Neuronal stem cell (in vitro differentiated cells): ENCODE measurements around the gene AMIGO3.
A peak's percentile ranks its signal among the peaks of the same experiment; 100 is the strongest.

ENCODE experiments used
- DNase-seq: peaks from one replicate; pipeline ENCODE4 v3.0.0-alpha.2; 2013; ENCODE audit warnings: low spot score
- H2AFZ ChIP-seq: one replicate; pipeline ENCODE4 v1.6.1; 2013; ENCODE audit warnings: mild to moderate bottlenecking, low read length, inconsistent platforms
- H2AK5ac ChIP-seq: 2 replicates; pipeline ENCODE4 v1.6.1; 2013; ENCODE audit warnings: low read depth, mild to moderate bottlenecking, inconsistent platforms, low read length, moderate library complexity, mixed read lengths
- H2BK120ac ChIP-seq: 2 replicates; pipeline ENCODE4 v1.6.1; 2013; ENCODE audit warnings: low read depth, mild to moderate bottlenecking, inconsistent platforms, low read length, moderate library complexity, mixed read lengths
- H2BK12ac ChIP-seq: one replicate; pipeline ENCODE4 v1.6.1; 2013; ENCODE audit warnings: low read length, inconsistent platforms
- H2BK15ac ChIP-seq: 2 replicates; pipeline ENCODE4 v1.6.1; 2013; ENCODE audit warnings: mild to moderate bottlenecking, low read length, inconsistent platforms, mixed read lengths
- H2BK5ac ChIP-seq: one replicate; pipeline ENCODE4 v1.6.1; 2013; ENCODE audit warnings: inconsistent platforms, mild to moderate bottlenecking, low read length, moderate library complexity
- H3K14ac ChIP-seq: one replicate; pipeline ENCODE4 v1.6.1; 2013; ENCODE audit warnings: low read length, inconsistent platforms
- H3K18ac ChIP-seq: 2 replicates; pipeline ENCODE4 v1.6.1; 2013; ENCODE audit warnings: low read length, inconsistent platforms
- H3K23ac ChIP-seq: 2 replicates; pipeline ENCODE4 v1.6.1; 2013; ENCODE audit warnings: low read depth, mild to moderate bottlenecking, mixed read lengths, low read length, inconsistent platforms; ENCODE audit not compliant: poor library complexity
- H3K27ac ChIP-seq: replicated peaks from 3 replicates; pipeline ENCODE4 v1.5.1; 2013; ENCODE audit warnings: low read length, inconsistent platforms
- H3K27me3 ChIP-seq, 3 experiments: 2 replicates each; pipeline ENCODE4 v1.6.1; 2013; ENCODE audit warnings: low read length in 3 of 3, mild to moderate bottlenecking in 2 of 3, inconsistent platforms in 1 of 3, low read depth in 1 of 3, mixed read lengths in 1 of 3, moderate library complexity in 1 of 3; ENCODE audit not compliant: control insufficient read depth in 3 of 3, insufficient read depth in 3 of 3
- H3K36me3 ChIP-seq, 2 donors: replicated peaks in 1 of 2; 2 replicates each; pipeline ENCODE4 v1.6.1; 2013; ENCODE audit warnings: low read length in 2 of 2; ENCODE audit not compliant: control insufficient read depth in 2 of 2, insufficient read depth in 2 of 2
- H3K4ac ChIP-seq: 2 replicates; pipeline ENCODE4 v1.6.1; 2013; ENCODE audit warnings: inconsistent platforms, mild to moderate bottlenecking, low read length, moderate library complexity
- H3K4me1 ChIP-seq, 2 donors: 1 replicate in 1 of 2; 2 replicates in 1 of 2; pipeline ENCODE4 v1.6.1; 2013; ENCODE audit warnings: low read length in 2 of 2, low read depth in 1 of 2; ENCODE audit not compliant: control insufficient read depth in 2 of 2, insufficient read depth in 1 of 2
- H3K4me2 ChIP-seq: one replicate; pipeline ENCODE4 v1.6.1; 2013; ENCODE audit warnings: mild to moderate bottlenecking, low read length, inconsistent platforms; ENCODE audit not compliant: insufficient read depth, poor library complexity, severe bottlenecking
- H3K4me3 ChIP-seq, 2 donors: 2 replicates each; pipeline ENCODE4 v1.5.1; 2013; ENCODE audit warnings: low read length in 2 of 2, mild to moderate bottlenecking in 2 of 2, inconsistent platforms in 1 of 2, moderate library complexity in 1 of 2
- H3K79me1 ChIP-seq: one replicate; pipeline ENCODE4 v1.6.1; 2013; ENCODE audit warnings: low read depth, mild to moderate bottlenecking, inconsistent platforms, low read length, moderate library complexity
- H3K9ac ChIP-seq: one replicate; pipeline ENCODE4 v1.6.1; 2013; ENCODE audit warnings: mild to moderate bottlenecking, low read depth, low read length, inconsistent platforms; ENCODE audit not compliant: poor library complexity
- H3K9me3 ChIP-seq, 2 donors: replicated peaks in 1 of 2; 2 replicates each; pipeline versions ENCODE3 to v1.6.1; 2013; ENCODE audit warnings: low read length in 2 of 2, mild to moderate bottlenecking in 2 of 2, inconsistent platforms in 1 of 2, low read depth in 1 of 2, mixed read lengths in 1 of 2, moderate library complexity in 1 of 2; ENCODE audit not compliant: control insufficient read depth in 2 of 2, insufficient read depth in 1 of 2
- H4K8ac ChIP-seq: one replicate; pipeline ENCODE4 v1.6.1; 2013; ENCODE audit warnings: low read depth, mild to moderate bottlenecking, inconsistent platforms, low read length, moderate library complexity
- H4K91ac ChIP-seq: one replicate; pipeline ENCODE4 v1.6.1; 2013; ENCODE audit warnings: low read length, low read depth, mild to moderate bottlenecking, inconsistent platforms; ENCODE audit not compliant: poor library complexity
- WGBS, 2 donors: extraction: QIAGEN DNeasy Blood & Tissue Kit; methylation state at CpG; one replicate each; pipeline ENCODE4 v1.1.7; 2013; ENCODE audit warnings: missing lambda C conversion rate in 2 of 2, mixed read lengths in 1 of 2; ENCODE audit not compliant: insufficient read length in 2 of 2, insufficient replicate concordance in 1 of 2; ENCODE audit errors: extremely low coverage in 2 of 2; 5-methylcytosine and 5-hydroxymethylcytosine counted together

Gene AMIGO3

GRCh38 chr3:49706456-49707112 lies 12.9 kb downstream of the AMIGO3 start:
- no peak overlapping the region for H3K4me2 ChIP-seq
- H3K9me3 ChIP-seq: peaks cover 0 to 2% of the 10 kb centered on the region in 2 donors
- H2BK12ac ChIP-seq: no peak overlapping the region
- no peak overlapping the region for H2AK5ac ChIP-seq
- H3K9ac ChIP-seq: peak overlapping the region; percentile 21
- no peak overlapping the region for H3K4ac ChIP-seq
- no peak overlapping the region for H4K91ac ChIP-seq
- no peak overlapping the region for H3K27ac ChIP-seq
- no peak overlapping the region for H2BK120ac ChIP-seq
- no peak overlapping the region for H2BK5ac ChIP-seq
- no peak overlapping the region for H3K23ac ChIP-seq
- H2AFZ ChIP-seq: no peak overlapping the region
- peaks cover 16 to 42% of the 10 kb centered on the region in 2 donors for H3K36me3 ChIP-seq
- no peak overlapping the region for H4K8ac ChIP-seq
- H2BK15ac ChIP-seq: no peak overlapping the region
- no peaks in the 10 kb centered on the region for H3K4me1 ChIP-seq
- DNase-seq: no peak
- H3K4me3 ChIP-seq: no peak overlapping the region
- no peak overlapping the region for H3K18ac ChIP-seq
- no peaks in the 10 kb centered on the region for H3K27me3 ChIP-seq
- H3K14ac ChIP-seq: no peak overlapping the region
- WGBS, 2 donors: no CpG with 5 or more reads among the region's 9 CpGs
- H3K79me1 ChIP-seq: no peaks in the 10 kb centered on the region

- DNase-seq: no peak
- no CpG with 5 or more reads among the region's 17 CpGs for WGBS, 2 donors
- no peak overlapping the region for H2AK5ac ChIP-seq
Measured at GRCh38 chr3:49705390-49705960, 14.0 kb downstream of the AMIGO3 start.

GRCh38 chr3:49704629-49705028 lies 14.9 kb downstream of the AMIGO3 start:
- Histone ChIP-seq H2AK5ac (no peak overlapping the region), H3K4ac (no peak overlapping the region), H3K36me3 (peaks cover 15 to 43% of the 10 kb centered on the region in 2 donors), H3K4me2 (no peak overlapping the region), H2AFZ (no peak overlapping the region), H3K27ac (no peak overlapping the region), H2BK120ac (no peak overlapping the region), H2BK5ac (no peak overlapping the region), H3K14ac (no peak overlapping the region), H2BK12ac (peak overlapping the region; percentile 41), H4K8ac (no peak overlapping the region), H3K4me3 (no peak overlapping the region), H3K9me3 (peaks cover 0 to 2% of the 10 kb centered on the region in 2 donors), H3K18ac (no peak overlapping the region), H3K4me1 (peaks cover 0 to 2% of the 10 kb centered on the region in 2 donors), H3K27me3 (no peaks in the 10 kb centered on the region), H3K23ac (no peak overlapping the region), H2BK15ac (no peak overlapping the region), H4K91ac (no peak overlapping the region), H3K79me1 (no peaks in the 10 kb centered on the region), H3K9ac (no peak overlapping the region)
- no CpG with 5 or more reads among the region's 8 CpGs for WGBS, 2 donors
- no peak for DNase-seq

More at GRCh38 chr3:49705390-49705960, 14.0 kb downstream of the AMIGO3 start:
- Histone ChIP-seq H2BK12ac (no peak overlapping the region), H2BK15ac (no peak overlapping the region), H3K27ac (no peak overlapping the region), H2AFZ (no peak overlapping the region), H2BK5ac (peak overlapping the region; percentile 35), H4K91ac (no peak overlapping the region), H3K36me3 (peaks cover 15 to 43% of the 10 kb centered on the region in 2 donors), H3K27me3 (no peaks in the 10 kb centered on the region), H2BK120ac (no peak overlapping the region), H3K79me1 (no peaks in the 10 kb centered on the region), H3K9ac (peak overlapping the region; percentile 21), H3K4me2 (no peak overlapping the region), H4K8ac (no peak overlapping the region), H3K4me3 (no peak overlapping the region), H3K4ac (no peak overlapping the region), H3K18ac (no peak overlapping the region), H3K4me1 (peaks cover 0 to 2% of the 10 kb centered on the region in 2 donors), H3K14ac (no peak overlapping the region), H3K9me3 (peaks cover 0 to 2% of the 10 kb centered on the region in 2 donors), H3K23ac (peak overlapping the region; percentile 73)

- no CpG with 5 or more reads among the region's 7 CpGs for WGBS, 2 donors
Measured at GRCh38 chr3:49703956-49704355, 15.5 kb downstream of the AMIGO3 start.

More at GRCh38 chr3:49703956-49704355, 15.5 kb downstream of the AMIGO3 start:
- no peak overlapping the region for H3K4ac ChIP-seq
- no peaks in the 10 kb centered on the region for H3K27me3 ChIP-seq
- H4K91ac ChIP-seq: no peak overlapping the region
- peaks cover 15 to 43% of the 10 kb centered on the region in 2 donors for H3K36me3 ChIP-seq
- no peak overlapping the region for H3K4me3 ChIP-seq
- H4K8ac ChIP-seq: no peak overlapping the region
- no peak overlapping the region for H2BK12ac ChIP-seq
- no peak overlapping the region for H3K4me2 ChIP-seq
- DNase-seq: no peak
- peaks cover 0 to 2% of the 10 kb centered on the region in 2 donors for H3K4me1 ChIP-seq
- H2BK15ac ChIP-seq: no peak overlapping the region
- peak overlapping the region; percentile 67 for H3K9ac ChIP-seq
- H3K9me3 ChIP-seq: peaks cover 0 to 2% of the 10 kb centered on the region in 2 donors
- H3K14ac ChIP-seq: no peak overlapping the region
- H2AK5ac ChIP-seq: no peak overlapping the region
- no peak overlapping the region for H3K18ac ChIP-seq
- no peaks in the 10 kb centered on the region for H3K79me1 ChIP-seq
- H2AFZ ChIP-seq: no peak overlapping the region
- no peak overlapping the region for H2BK5ac ChIP-seq
- H3K27ac ChIP-seq: no peak overlapping the region
- no peak overlapping the region for H3K23ac ChIP-seq
- H2BK120ac ChIP-seq: no peak overlapping the region
